GM23248 (cell line): ENCODE results near the gene CALN1.

ENCODE experiments used
- EZH2 ChIP-seq: fragments of 200-600 bp; sonication (generic); IDR thresholded peaks from 2 replicates; pipeline ENCODE4 v1.6.1; 2018; ENCODE audit warnings: antibody characterized with exemption, mild to moderate bottlenecking; ENCODE audit not compliant: insufficient read depth, poor library complexity, severe bottlenecking
- EZH2phosphoT487 ChIP-seq: fragments of 200-600 bp; sonication (generic); IDR thresholded peaks from 2 replicates; pipeline ENCODE4 v1.6.1; 2018; ENCODE audit warnings: antibody characterized with exemption, moderate library complexity, mild to moderate bottlenecking, low read depth; ENCODE audit not compliant: insufficient read depth

DNA sequence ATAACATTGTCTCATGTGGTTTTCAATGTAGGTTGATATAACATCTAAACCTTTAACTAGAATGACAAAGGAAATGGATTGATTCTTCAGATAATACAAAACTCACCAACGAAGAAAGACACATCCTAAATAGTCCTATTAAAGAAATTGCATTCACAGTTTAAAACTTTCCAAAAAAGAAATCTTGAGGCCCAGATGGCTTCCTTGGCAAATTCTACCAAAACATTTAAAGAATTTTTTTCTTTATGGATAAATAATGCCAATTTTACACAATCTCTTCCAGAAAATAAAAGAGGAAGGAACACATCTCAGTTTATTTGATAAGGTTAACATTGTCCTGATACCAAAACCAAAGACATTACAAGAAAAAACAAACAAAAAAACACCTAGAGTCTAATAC lies 349.5 kb downstream of the CALN1 start:
- TF ChIP-seq EZH2 (no peak), EZH2phosphoT487 (no peak)
